GM21717 (cell line): ENCODE results near the gene DENND2A.
"Not testable (repeated sequence)": the region's sequence is repeated elsewhere in the genome, so short reads cannot be mapped to it uniquely, and the experiment has no call there.

ENCODE experiments used
- ATAC-seq: cut with Tn5 transposase; IDR thresholded peaks from one replicate; pipeline ENCODE4 v1.9.1; 2021; ENCODE audit warnings: mild to moderate bottlenecking, moderate library complexity; ENCODE audit not compliant: unreplicated experiment

The DENND2A gene

DNA sequence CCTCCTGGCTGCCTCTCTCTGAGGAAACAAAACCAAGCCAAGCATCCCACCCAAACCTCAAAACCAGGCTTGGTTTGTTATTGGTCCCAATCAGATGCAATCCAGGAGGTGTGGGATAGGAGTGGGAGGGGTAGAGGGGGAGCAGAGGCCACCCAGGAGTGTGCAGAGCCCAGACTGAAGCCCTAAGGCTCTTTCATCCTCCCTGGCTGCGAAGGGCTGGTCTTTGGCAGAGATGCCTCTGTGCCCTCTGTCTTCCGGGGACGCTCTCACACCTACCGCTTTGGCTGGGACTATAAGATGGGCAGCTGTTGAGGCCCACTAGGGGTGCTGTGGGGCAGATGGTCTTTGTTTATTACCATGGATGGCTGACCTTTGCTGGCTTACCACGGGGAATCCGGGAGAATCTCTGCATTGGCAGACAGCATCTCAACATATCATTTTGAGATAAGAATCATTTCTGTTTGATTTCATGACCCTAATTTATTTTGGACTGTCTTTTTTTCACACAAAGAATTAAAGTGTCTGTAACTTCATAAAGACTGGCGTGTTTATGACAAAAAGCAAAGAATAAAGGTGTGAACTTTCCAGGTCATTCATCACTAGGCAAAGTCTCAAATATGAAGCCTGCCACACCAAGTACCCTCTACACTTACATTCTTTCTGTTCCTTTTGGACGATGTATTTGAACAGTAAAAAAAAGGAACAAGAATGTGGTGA, 6.5 kb upstream of the DENND2A start:
- ATAC-seq = no peak

GRCh38 chr7:140645166-140645900, 4.7 kb upstream of the DENND2A start:
- no peak for ATAC-seq

GRCh38 chr7:140644761-140645160, 4.1 kb upstream of the DENND2A start:
- not testable (repeated sequence) for ATAC-seq

- ATAC-seq = no peak
Observed at GRCh38 chr7:140643416-140643815, 2.8 kb upstream of the DENND2A start.

- ATAC-seq = no peak
Observed at GRCh38 chr7:140641524-140642195, 1.0 kb upstream of the DENND2A start.

DNA sequence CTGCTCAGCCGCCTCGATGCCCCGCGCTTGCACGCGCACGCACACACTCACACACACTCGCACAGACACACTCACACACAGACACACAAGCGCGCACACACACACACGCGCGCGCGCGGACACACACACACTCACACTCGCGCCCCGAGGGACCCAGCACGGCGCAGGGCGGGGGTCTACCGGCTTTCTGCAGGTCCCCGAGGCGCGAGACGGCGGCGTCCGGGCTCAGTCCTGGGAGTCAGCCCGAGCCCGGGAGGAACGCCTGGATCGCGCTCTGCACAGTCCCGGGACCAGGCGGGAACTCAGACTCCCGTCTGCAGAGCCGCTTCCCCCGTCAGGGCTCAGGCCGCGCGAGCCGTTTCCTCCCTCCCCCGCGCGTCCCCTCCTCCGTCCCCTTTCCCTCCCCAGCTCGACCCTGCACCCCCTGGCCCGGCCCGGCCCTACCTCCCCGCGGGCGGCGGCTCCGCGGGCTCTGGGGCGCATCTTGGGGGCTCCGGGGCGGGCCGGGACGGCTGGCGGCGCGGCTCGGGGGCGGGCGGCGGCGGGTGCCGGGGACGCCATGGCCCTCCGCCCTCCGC, 464 bp downstream of the DENND2A start:
- no peak for ATAC-seq

DNA sequence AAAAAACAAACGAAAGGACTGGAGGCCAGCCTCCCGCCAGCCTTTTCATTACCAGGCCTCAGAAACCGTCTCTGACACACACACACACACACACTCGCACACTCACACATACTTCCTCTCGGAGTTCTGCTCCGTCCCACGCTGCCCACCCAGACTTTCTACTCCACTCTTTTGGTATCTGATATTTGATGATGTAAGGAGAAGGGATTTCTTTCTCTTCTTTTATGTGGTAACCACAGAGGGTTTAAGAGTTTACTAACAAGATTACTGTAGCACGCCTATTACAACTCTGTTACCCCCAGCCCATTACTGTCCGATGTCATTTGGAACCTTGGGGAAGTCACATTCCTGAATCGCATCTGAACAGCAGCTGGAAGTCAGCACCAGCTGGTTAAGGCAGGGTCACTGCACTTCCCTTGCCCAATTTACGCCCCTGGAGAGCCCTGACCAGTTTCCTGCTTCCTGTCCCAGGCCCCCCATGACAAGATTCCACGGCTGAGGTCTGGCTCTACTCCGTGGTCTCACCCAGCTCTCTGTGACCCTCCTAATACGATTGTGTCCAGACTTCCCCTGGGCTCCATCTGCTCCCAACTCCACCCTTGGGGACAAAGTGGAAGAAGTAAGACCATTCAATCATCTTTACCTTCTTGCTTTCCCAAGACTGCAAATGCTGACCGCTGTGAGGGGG, 1.1 kb downstream of the DENND2A start:
- ATAC-seq = no peak

GRCh38 chr7:140638173-140638791, 2.3 kb downstream of the DENND2A start:
- ATAC-seq = no peak

GRCh38 chr7:140637400-140637799, 3.2 kb downstream of the DENND2A start:
- no peak for ATAC-seq

- ATAC-seq = no peak
Observed at GRCh38 chr7:140635816-140636215, 4.8 kb downstream of the DENND2A start.

- ATAC-seq = no peak
Observed at GRCh38 chr7:140635345-140635744, 5.3 kb downstream of the DENND2A start.

GRCh38 chr7:140631602-140632001, 9.0 kb downstream of the DENND2A start:
- no peak for ATAC-seq

- no peak for ATAC-seq
Observed at GRCh38 chr7:140631021-140631420, 9.6 kb downstream of the DENND2A start.

GRCh38 chr7:140625908-140626868, 14.4 kb downstream of the DENND2A start:
- no peak for ATAC-seq

- not testable (repeated sequence) for ATAC-seq
Observed at GRCh38 chr7:140625192-140625558, 15.4 kb downstream of the DENND2A start.

GRCh38 chr7:140624392-140625191, 16.0 kb downstream of the DENND2A start:
- no peak for ATAC-seq

DNA sequence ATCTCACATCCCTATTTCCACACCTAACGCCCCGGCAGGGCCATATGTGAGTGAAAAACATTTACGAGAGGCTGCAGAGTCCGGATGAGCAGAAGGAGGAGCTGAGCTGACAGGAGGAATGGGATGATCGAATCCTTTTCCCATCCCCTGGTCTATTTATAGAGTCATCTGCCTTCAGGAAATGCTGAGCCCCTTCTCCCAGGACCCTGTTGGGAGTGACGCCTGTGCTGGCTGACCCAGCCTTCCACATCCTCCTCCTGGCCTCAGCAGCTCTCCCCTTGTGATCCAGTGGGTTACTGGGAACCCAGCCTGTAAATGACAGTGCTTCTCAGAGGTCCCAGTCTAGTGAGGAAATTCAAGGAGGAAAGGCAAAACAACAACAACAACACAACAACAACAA, 16.6 kb downstream of the DENND2A start:
- ATAC-seq = no peak

DNA sequence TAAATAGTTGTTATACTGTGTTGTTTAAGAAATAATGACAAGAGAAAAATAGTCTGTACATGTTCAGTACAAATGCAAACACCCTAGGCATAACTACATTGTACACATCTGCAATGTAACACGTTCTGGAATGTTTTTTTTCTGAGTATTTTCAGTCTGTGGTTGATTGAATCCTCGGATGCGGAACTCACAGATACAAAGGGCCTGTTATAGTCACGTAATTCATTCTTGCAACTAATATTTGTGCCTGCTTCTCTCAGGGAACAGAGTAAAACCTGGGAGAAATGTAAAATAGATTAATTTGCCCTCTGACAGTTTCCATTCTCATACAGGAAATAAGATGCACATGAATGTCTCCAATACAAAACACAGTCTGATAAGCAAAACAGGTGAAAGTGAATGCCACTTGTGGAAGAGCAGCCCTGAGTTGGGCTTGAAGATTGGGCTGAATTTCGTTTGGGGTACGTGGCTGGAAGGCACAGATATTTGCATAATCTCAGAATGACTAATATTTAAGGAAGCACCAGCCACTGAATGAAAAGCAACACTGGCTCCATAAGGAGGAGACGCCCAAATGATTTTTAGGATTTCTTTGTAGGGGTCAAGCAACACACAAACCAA, 19.1 kb downstream of the DENND2A start:
- no peak for ATAC-seq
